Liver (tissue), 9 donors: ENCODE data around the gene SDK2. TPM values are rescaled to one million over a fixed set of nuclear protein-coding genes. Genes with fewer than 3 reads are reported as not detected.

Experiments used
- DNase-seq: peaks from one replicate; pipeline ENCODE4 v3.0.0-alpha.2; 2017; ENCODE audit warnings: low spot score
- H3K27ac ChIP-seq, 2 donors: one replicate each; pipeline ENCODE4 v1.7.0; 2013; ENCODE audit warnings: inconsistent platforms in 2 of 2, low read length in 2 of 2, control low read depth in 1 of 2, low read depth in 1 of 2, mild to moderate bottlenecking in 1 of 2
- H3K27me3 ChIP-seq, 4 donors: one replicate each; pipeline versions ENCODE4 v1.6.1 to v1.7.0; 2013; ENCODE audit warnings: low read length in 3 of 4, inconsistent platforms in 1 of 4, mild to moderate bottlenecking in 1 of 4, moderate library complexity in 1 of 4; ENCODE audit not compliant: control insufficient read depth in 4 of 4, insufficient read depth in 4 of 4
- H3K36me3 ChIP-seq, 4 donors: one replicate each; pipeline versions ENCODE4 v1.6.1 to v1.7.0; 2013; ENCODE audit warnings: low read length in 3 of 4, mild to moderate bottlenecking in 3 of 4, low read depth in 1 of 4, moderate library complexity in 1 of 4; ENCODE audit not compliant: control insufficient read depth in 4 of 4, insufficient read depth in 3 of 4
- H3K4me1 ChIP-seq, 4 donors: one replicate each; pipeline versions ENCODE4 v1.6.1 to v1.7.0; 2013; ENCODE audit warnings: low read length in 3 of 4, mild to moderate bottlenecking in 3 of 4, moderate library complexity in 1 of 4; ENCODE audit not compliant: control insufficient read depth in 4 of 4, insufficient read depth in 4 of 4
- H3K4me3 ChIP-seq, 3 donors: one replicate each; pipeline versions ENCODE4 v1.6.1 to v1.7.0; 2013; ENCODE audit warnings: low read length in 3 of 3, control low read depth in 1 of 3, low read depth in 1 of 3, mild to moderate bottlenecking in 1 of 3
- H3K9ac ChIP-seq, 2 donors: one replicate each; pipeline ENCODE4 v1.7.0; 2013; ENCODE audit warnings: low read length in 2 of 2, mild to moderate bottlenecking in 2 of 2, moderate library complexity in 2 of 2, control low read depth in 1 of 2, low read depth in 1 of 2
- H3K9me3 ChIP-seq, 4 donors: one replicate each; pipeline versions ENCODE4 v1.6.1 to v1.7.0; 2013; ENCODE audit warnings: low read length in 3 of 4; ENCODE audit not compliant: control insufficient read depth in 4 of 4
- ATF3 ChIP-seq: IDR thresholded peaks from 2 replicates; pipeline ENCODE4 v1.6.1; 2016; ENCODE audit warnings: antibody characterized with exemption
- CTCF ChIP-seq: fragments of 150-350 bp; IDR thresholded peaks from 2 replicates; pipeline ENCODE4 v1.5.1; 2017; ENCODE audit warnings: improper control_type of control experiment, low read depth, low read length; ENCODE audit not compliant: missing input control
- EGR1 ChIP-seq, 2 donors: IDR thresholded peaks; 2 replicates each; pipeline ENCODE4 v1.6.1; 2016 to 2018; ENCODE audit warnings: antibody characterized with exemption in 2 of 2, low read depth in 2 of 2
- FOXA1 ChIP-seq: IDR thresholded peaks from 2 replicates; pipeline ENCODE4 v1.6.1; 2016; ENCODE audit warnings: antibody characterized with exemption
- FOXA2 ChIP-seq: IDR thresholded peaks from 2 replicates; pipeline ENCODE4 v1.6.1; 2016; ENCODE audit warnings: antibody characterized with exemption
- GABPA ChIP-seq, 2 donors: IDR thresholded peaks in 1 of 2; conservative IDR thresholded peaks in 1 of 2; 2 replicates each; pipeline ENCODE4 v1.6.1; 2016; ENCODE audit warnings: antibody characterized with exemption in 2 of 2, mild to moderate bottlenecking in 1 of 2, moderate library complexity in 1 of 2
- HNF4A ChIP-seq, 2 donors: conservative IDR thresholded peaks; 2 replicates each; pipeline ENCODE4 v1.6.1; 2016; ENCODE audit warnings: antibody characterized with exemption in 2 of 2, mild to moderate bottlenecking in 2 of 2
- HNF4G ChIP-seq: IDR thresholded peaks from 2 replicates; pipeline ENCODE4 v1.6.1; 2016; ENCODE audit warnings: antibody characterized with exemption
- JUND ChIP-seq, 2 donors: IDR thresholded peaks; 2 replicates each; pipeline ENCODE4 v1.6.1; 2016; ENCODE audit warnings: antibody characterized with exemption in 2 of 2
- MAX ChIP-seq: IDR thresholded peaks from 2 replicates; pipeline ENCODE4 v1.6.1; 2016; ENCODE audit warnings: antibody characterized with exemption
- NR2F2 ChIP-seq: IDR thresholded peaks from 2 replicates; pipeline ENCODE4 v1.6.1; 2016; ENCODE audit warnings: antibody characterized with exemption
- RAD21 ChIP-seq, 2 donors: IDR thresholded peaks; 2 replicates each; pipeline ENCODE4 v1.6.1; 2016; ENCODE audit warnings: antibody characterized with exemption in 2 of 2, mild to moderate bottlenecking in 2 of 2
- RXRA ChIP-seq, 2 donors: IDR thresholded peaks; 2 replicates each; pipeline ENCODE4 v1.6.1; 2017 to 2018; ENCODE audit warnings: antibody characterized with exemption in 2 of 2, mild to moderate bottlenecking in 1 of 2
- SP1 ChIP-seq: IDR thresholded peaks from 2 replicates; pipeline ENCODE4 v1.6.1; 2018; ENCODE audit warnings: antibody characterized with exemption, mild to moderate bottlenecking
- TAF1 ChIP-seq: conservative IDR thresholded peaks from 2 replicates; pipeline ENCODE4 v1.6.1; 2016; ENCODE audit warnings: antibody characterized with exemption, mild to moderate bottlenecking
- YY1 ChIP-seq: IDR thresholded peaks from 2 replicates; pipeline ENCODE4 v1.6.1; 2016; ENCODE audit warnings: antibody characterized with exemption, mild to moderate bottlenecking
- ZBTB33 ChIP-seq: IDR thresholded peaks from 2 replicates; pipeline ENCODE4 v1.6.1; 2016; ENCODE audit warnings: antibody characterized with exemption
- WGBS: extraction: QIAGEN DNeasy Blood & Tissue Kit; methylation state at CpG from one replicate; pipeline ENCODE4 v1.1.7; 2013; 5-methylcytosine and 5-hydroxymethylcytosine counted together
- polyA plus RNA-seq, 2 donors: library from polyadenylated mRNA; stranded (reverse) in 1 of 2; unstranded in 1 of 2; fragments of 200-250 nt in 1 of 2; fragments of >200 nt in 1 of 2; fragmentation: Nextera tagmentation in 1 of 2; extraction: Ambion mirVana in 1 of 2; gene quantifications; one replicate each; pipeline versions ENCODE4 v1.2.1 to v1.2.3, GENCODE V29; 2013 to 2015
- total RNA-seq, 2 donors: library from RNA; depleted of rRNA; stranded (reverse); fragments of >200 nt; gene quantifications; one replicate each; pipeline ENCODE4 v1.2.3, GENCODE V29; 2014
- donor health status: healthy.
- donor health status: healthy.
- donor health status: healthy.
- donor health status: healthy.
- donor health status: healthy.

The SDK2 gene
- total and polyA plus RNA-seq, 4 donors, result 0.05 to 0.42 (median 0.10) TPM

GRCh38 chr17:73586275-73586832 lies 57.9 kb downstream of the SDK2 start:
- Histone ChIP-seq H3K36me3 (no peaks in the 10 kb centered on the region), H3K4me1 (no peaks in the 10 kb centered on the region), H3K4me3 (no peak overlapping the region), H3K27me3 (peaks cover 0 to 2% (median 0%) of the 10 kb centered on the region in 4 donors), H3K9ac (no peak overlapping the region), H3K9me3 (no peaks in the 10 kb centered on the region), H3K27ac (no peak overlapping the region)
- DNase-seq, result no peak
- no peak for TF ChIP-seq SP1
- TF ChIP-seq FOXA1, result no peak
- TF ChIP-seq HNF4G, result no peak
- TF ChIP-seq NR2F2, result no peak
- no peak for TF ChIP-seq EGR1 (IDR thresholded peaks at IDR 0.05; ENCODE audit: low read depth in 2 of 2)
- TF ChIP-seq TAF1, result no peak
- TF ChIP-seq FOXA2, result no peak
- TF ChIP-seq RAD21 (IDR thresholded peaks at IDR 0.05), result no peak
- TF ChIP-seq ATF3, result no peak
- WGBS, result 68% methylated on average over 16 of the region's 16 CpGs

GRCh38 chr17:73585583-73585982 lies 58.7 kb downstream of the SDK2 start:
- no peak for DNase-seq

GRCh38 chr17:73584987-73585386 lies 59.3 kb downstream of the SDK2 start:
- peaks cover 0 to 2% (median 0%) of the 10 kb centered on the region in 4 donors for H3K27me3 ChIP-seq
- H3K27ac ChIP-seq, result no peak overlapping the region
- H3K4me3 ChIP-seq, result no peak overlapping the region
- no peaks in the 10 kb centered on the region for H3K9me3 ChIP-seq
- no peaks in the 10 kb centered on the region for H3K4me1 ChIP-seq
- no peaks in the 10 kb centered on the region for H3K36me3 ChIP-seq
- no peak overlapping the region for H3K9ac ChIP-seq
- DNase-seq, result no peak
- 91% methylated on average over 5 of the region's 5 CpGs for WGBS
- no peak for TF ChIP-seq FOXA2
- no peak for TF ChIP-seq EGR1 (IDR thresholded peaks at IDR 0.05; ENCODE audit: low read depth in 2 of 2)
- TF ChIP-seq CTCF, result no peak
- no peak for TF ChIP-seq RXRA (IDR thresholded peaks at IDR 0.05)
- TF ChIP-seq HNF4A (conservative IDR thresholded peaks at IDR 0.05), result no peak
- TF ChIP-seq HNF4G, result no peak
- no peak for TF ChIP-seq MAX
- no peak for TF ChIP-seq SP1
- TF ChIP-seq NR2F2, result no peak
- TF ChIP-seq ZBTB33, result no peak

More at GRCh38 chr17:73585583-73585982, 58.7 kb downstream of the SDK2 start:
- Histone ChIP-seq H3K27ac (no peak overlapping the region), H3K27me3 (peaks cover 0 to 2% (median 0%) of the 10 kb centered on the region in 4 donors), H3K36me3 (no peaks in the 10 kb centered on the region), H3K9me3 (no peaks in the 10 kb centered on the region), H3K4me3 (no peak overlapping the region), H3K9ac (no peak overlapping the region), H3K4me1 (no peaks in the 10 kb centered on the region)
- 76% methylated on average over 5 of the region's 5 CpGs for WGBS
- TF ChIP-seq RAD21 (IDR thresholded peaks at IDR 0.05) (peak in 1 of 2 donors; percentile 12), GABPA (IDR thresholded peaks at IDR 0.05 in 1 of 2, conservative IDR thresholded peaks at IDR 0.05 in 1 of 2) (no peak), JUND (IDR thresholded peaks at IDR 0.05) (no peak), CTCF (no peak), YY1 (no peak)
